Erythroblast (primary cell): ENCODE results near the gene NCKAP5.
"Not testable (repeated sequence)": the region's sequence is repeated elsewhere in the genome, so short reads cannot be mapped to it uniquely, and the experiment has no call there.

ENCODE experiments used
- DNase-seq, 2 experiments: peaks; one replicate each; lab custom pipeline; 2025; lab: John Stamatoyannopoulos, UW
- GATA1 ChIP-seq: IDR thresholded peaks from 2 replicates; pipeline ENCODE4 v1.6.1; 2011; ENCODE audit warnings: low read depth, mild to moderate bottlenecking, control low read depth, low read length, moderate library complexity
- POLR2A ChIP-seq: IDR thresholded peaks from 2 replicates; pipeline ENCODE4 v1.6.1; 2011; ENCODE audit warnings: mild to moderate bottlenecking, low read length

The NCKAP5 gene

GRCh38 chr2:132859590-132859989 lies 708.7 kb downstream of the NCKAP5 start:
- DNase-seq: no peak
- TF ChIP-seq POLR2A: no peak
- TF ChIP-seq GATA1: no peak

DNA sequence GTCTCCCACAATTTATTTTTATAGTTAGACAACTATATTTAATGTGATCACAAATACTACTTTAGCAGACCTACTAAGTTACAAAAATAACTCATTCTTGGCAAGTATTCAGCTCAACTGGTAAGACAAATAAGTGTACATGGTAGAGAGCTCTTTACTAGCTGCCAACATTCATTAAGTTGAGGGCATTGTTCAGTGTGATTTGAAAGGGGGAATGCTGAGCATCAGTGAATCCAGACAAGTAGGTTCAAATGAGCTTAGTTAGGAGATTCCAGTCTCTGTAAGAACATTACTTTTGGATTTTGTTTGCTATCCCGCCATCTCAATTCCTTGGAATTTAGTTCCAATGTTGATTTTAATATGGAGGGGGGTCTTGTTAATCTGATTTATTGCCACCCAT lies 710.9 kb downstream of the NCKAP5 start:
- no peak for DNase-seq
- TF ChIP-seq POLR2A (no peak), GATA1 (no peak)

DNA sequence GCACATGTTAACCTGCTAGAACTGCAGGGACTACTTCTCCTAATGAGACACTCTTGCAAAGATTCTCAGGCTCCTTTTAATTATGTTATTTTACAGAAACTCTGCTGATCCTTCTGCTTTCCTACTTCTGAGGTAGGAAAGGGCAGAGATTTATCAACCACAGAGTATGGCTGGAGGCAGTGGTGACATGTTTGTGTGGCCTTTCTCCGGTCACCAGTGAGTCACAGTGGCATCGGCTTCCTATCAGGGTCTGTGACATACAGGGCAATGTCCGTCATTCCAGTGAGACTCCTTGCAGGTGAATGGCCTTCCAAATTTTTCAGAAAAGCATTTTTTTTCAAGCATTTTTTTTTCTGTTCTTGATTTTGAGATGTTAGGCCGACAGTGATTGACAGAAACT lies 717.6 kb downstream of the NCKAP5 start:
- TF ChIP-seq GATA1: no peak
- no peak for TF ChIP-seq POLR2A
- DNase-seq: no peak

DNA sequence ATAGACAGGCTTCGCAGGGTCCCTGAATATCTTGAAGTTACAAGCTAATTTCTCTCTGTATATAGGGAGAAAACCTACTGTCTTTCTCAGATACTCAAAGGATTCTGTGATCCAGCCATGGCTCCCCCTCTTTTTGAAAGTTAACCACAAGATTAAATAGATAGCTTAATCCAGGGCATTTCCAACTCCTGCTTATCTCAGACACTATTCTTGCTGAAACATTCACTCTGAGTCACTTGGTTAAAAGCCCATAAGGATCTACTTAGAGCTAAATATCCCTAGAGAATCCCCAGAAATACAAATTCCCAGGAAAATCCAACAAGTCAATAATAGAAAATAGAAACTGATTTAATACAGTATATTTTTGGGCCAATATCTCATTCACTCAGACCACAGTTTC lies 719.1 kb downstream of the NCKAP5 start:
- no peak for TF ChIP-seq GATA1
- DNase-seq: no peak

DNA sequence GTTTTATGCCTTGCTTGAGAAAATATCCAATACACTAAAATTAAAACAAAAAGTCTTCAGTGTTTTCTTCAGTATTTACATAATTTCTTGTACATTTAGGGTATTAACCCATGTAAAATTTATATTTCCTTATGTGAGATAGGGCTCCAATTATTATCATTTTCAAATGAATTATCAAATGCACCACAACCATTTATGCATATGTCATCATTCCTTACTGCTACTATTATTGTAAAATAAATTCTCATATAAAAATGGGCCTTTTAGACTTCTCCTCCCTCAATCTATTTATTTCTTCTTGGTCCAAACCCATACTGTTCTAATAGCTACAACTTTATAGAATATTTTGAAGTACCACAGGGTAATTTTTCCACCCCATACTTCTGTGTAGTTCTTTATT lies 722.9 kb downstream of the NCKAP5 start:
- DNase-seq: no peak

GRCh38 chr2:132844585-132844984 lies 723.7 kb downstream of the NCKAP5 start:
- TF ChIP-seq POLR2A: no peak
- TF ChIP-seq GATA1: no peak
- DNase-seq: no peak

More for the DNA sequence above, 722.9 kb downstream of the NCKAP5 start:
- TF ChIP-seq POLR2A: no peak
- no peak for TF ChIP-seq GATA1

DNA sequence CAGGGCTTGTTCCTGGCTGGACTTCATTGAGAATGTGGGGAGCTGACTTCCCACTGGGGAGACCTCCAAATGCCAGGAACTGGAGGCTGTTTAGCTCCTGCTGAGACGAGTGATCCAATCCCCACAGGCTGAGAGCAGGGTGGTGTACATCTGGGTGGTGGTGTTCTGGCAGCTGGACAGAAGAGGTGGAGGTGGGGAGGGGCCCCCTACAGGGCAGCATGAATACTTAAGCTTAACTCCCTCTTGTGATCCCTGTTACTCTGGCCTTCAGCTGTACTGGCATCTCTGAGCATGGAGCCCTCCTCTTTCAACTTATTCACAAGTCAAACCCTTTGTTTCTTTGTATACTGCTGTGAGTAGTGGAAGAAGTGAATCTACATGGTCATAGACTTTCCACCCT lies 730.5 kb downstream of the NCKAP5 start:
- DNase-seq: no peak
- TF ChIP-seq GATA1: no peak
- TF ChIP-seq POLR2A: no peak

- no peak for DNase-seq
- TF ChIP-seq POLR2A: no peak
- TF ChIP-seq GATA1: no peak
These were observed 737.9 kb downstream of the NCKAP5 start for GRCh38 chr2:132830321-132830827.

DNA sequence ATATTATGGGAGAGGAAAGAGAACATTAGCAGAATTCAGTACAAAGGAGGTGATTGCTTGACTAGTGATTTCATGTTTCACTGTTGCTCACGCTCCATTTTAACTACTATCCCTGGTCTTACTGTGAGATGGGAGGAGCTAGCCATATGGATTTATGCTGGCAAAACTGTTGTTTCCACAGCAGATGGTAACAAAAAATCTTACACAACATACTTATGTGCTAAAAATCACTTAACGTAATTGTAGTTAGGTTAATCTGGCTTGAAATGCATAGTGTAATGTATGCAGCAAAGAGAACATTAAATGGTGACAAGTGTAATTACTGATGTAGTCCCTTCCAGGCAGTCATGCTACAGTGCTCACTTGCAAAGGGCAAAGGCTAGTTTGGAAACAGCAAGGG lies 742.7 kb downstream of the NCKAP5 start:
- TF ChIP-seq GATA1: no peak
- no peak for TF ChIP-seq POLR2A
- DNase-seq: no peak

- TF ChIP-seq POLR2A: no peak
- no peak for TF ChIP-seq GATA1
- DNase-seq: no peak
These were observed 743.5 kb downstream of the NCKAP5 start for GRCh38 chr2:132824716-132825115.

DNA sequence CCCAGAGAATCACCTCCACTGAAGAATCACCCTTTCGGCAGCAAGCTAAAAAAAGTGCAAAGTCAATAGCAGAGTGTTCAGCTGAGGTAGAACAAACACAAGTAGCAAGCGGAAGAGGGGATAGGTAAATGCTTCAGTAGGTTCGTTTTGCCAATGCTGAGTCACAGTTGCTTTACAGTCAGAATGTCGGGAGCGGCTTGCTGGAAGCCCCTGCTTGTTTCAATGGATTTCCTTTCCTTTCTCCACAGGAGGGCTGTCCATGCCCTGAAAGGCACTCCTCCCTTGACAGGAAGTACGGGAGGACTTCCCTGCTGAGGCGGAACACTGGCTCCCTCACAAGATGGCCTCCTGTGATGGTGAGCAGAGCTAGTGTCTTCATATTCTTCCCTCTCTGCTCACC lies 752.0 kb downstream of the NCKAP5 start:
- no peak for TF ChIP-seq POLR2A
- no peak for TF ChIP-seq GATA1

GRCh38 chr2:132815516-132815915 lies 752.7 kb downstream of the NCKAP5 start:
- no peak for DNase-seq
- TF ChIP-seq POLR2A (no peak), GATA1 (no peak)

More for the DNA sequence above, 752.0 kb downstream of the NCKAP5 start:
- no peak for DNase-seq

DNA sequence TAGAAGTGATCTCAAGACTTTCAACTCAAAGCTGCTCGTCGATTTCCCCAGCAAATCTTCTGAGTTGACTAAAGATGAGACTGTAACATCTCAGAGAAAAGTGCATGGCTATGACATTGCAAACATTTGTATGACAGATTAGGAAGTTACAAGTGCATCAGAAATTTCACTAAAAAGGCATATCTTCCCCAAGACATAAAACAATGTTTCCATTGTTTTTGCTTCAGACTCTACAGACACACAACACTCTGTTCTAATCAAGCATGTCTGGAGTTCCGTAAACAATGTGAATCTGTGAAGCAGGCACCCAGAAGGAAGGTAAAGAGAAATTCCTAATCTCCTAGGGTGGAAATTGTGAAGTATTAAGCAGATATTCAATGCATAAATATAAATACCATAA lies 753.6 kb downstream of the NCKAP5 start:
- no peak for DNase-seq
- TF ChIP-seq GATA1 (no peak), POLR2A (no peak)

- TF ChIP-seq POLR2A (no peak), GATA1 (no peak)
- DNase-seq: no peak
These were observed 754.8 kb downstream of the NCKAP5 start for GRCh38 chr2:132813422-132813821.

- no peak for DNase-seq
- TF ChIP-seq POLR2A: no peak
- TF ChIP-seq GATA1: no peak
These were observed 756.9 kb downstream of the NCKAP5 start for GRCh38 chr2:132811148-132811915.

DNA sequence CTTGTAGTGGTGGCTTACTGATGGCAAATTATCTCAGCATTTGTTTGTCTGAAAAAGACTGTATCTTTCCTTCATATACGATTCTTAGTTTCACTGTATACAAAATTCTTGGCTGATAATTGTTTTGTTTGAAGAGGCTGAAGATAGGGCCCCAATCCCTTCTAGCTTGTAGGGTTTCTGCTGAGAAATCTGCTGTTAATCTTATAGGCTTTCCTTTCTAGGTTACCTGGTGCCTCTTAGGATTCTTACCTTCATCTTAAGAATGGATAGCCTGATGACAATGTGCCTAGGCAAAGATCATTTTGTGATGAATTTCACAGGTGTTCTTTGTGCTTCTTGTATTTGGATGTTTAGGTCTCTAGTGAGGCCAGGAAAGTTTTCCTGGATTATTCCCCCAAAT lies 758.3 kb downstream of the NCKAP5 start:
- DNase-seq: not testable (repeated sequence)
